IPS-NIHi7 (cell line): Measurements from ENCODE around the gene PYGM.

Experiments used
- DNase-seq: peaks from one replicate; pipeline ENCODE4 v3.0.0; 2012; ENCODE audit warnings: mixed read lengths; ENCODE audit errors: extremely low spot score

The PYGM gene

GRCh38 chr11:64735725-64736259, 24.0 kb downstream of the PYGM start:
- no peak for DNase-seq

GRCh38 chr11:64734811-64735724, 24.7 kb downstream of the PYGM start:
- DNase-seq, result no peak

- no peak for DNase-seq
Measured at GRCh38 chr11:64731601-64732000, 28.2 kb downstream of the PYGM start.

DNA sequence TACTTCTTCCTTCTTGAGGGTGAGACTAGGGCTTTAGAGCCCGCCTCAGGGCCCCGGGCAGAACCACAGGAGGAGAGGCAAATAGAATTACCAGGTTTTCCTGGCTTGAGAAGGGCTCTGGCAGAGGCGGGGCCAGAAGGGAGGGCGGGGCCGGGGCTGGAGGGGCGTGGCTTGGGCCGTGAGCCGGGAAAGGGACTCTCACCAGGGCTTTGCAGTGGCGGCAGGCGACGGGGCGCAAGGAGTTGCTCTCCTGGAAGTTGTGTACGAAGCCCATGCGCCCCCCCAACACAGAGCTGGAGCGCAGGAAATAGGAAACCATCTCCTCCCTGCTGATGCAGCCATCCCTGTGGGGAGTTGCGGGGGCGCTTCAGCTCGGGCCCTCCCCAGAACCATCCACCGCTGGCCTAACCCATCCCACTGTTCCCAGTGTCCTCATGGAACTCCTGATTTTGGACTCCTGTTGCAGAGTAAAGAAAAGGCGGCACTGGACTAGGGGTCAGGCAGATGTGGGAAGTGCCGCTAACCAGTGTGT, 29.9 kb downstream of the PYGM start:
- DNase-seq, result peak; percentile 90

DNA sequence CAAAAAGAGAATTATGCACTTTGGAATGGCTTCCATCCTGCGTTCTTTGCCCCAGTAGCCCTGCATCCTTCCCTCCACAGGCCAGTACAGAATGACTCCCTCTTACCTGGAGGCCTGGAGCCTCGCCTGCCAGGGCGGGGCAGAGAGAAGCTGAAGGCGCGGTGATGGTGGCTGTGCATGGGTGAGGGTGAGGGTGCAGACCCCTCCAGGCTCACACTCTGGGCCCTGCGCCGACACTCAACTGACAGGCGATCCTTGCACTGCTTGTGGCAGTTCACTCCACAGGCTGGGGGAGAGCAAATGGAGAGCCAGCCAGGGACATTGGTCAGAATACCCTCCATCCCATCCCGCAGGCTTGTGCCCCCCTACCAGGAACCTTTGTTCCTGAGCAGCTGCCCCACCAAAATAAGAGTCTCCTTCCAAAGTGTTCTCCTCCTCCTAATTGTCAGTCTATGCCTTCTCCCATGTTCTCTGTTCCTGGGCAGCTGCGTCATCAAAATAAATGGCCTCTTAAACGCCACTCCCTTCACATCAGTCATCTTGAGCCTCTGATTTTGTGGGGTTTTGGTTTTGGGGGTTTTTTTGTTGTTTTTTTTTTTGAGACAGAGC, 30.9 kb downstream of the PYGM start:
- DNase-seq, result no peak

- DNase-seq, result no peak
Measured at GRCh38 chr11:64726867-64727530, 32.8 kb downstream of the PYGM start.

DNA sequence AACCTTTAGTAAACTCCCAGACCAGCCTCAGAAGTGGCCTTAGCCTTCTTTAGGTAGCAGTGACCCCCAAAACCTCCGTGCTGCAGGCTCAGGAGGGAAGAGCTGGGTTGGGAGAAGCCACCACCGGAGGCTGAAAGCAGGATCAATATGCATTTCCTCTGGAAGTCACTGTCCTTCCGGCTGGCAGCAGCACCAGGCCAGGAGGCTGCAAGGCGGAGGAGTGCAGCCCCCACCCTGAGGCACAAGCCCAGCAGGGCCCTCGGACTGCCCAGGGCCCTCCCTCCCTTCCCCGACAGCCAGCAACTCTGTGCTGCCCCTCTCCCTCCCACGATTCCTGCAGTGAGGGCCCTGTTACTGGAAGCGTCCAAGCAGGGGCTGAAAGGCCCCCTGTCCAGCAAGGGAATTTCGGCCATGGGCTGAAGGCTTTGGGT, 33.5 kb downstream of the PYGM start:
- DNase-seq, result no peak

DNA sequence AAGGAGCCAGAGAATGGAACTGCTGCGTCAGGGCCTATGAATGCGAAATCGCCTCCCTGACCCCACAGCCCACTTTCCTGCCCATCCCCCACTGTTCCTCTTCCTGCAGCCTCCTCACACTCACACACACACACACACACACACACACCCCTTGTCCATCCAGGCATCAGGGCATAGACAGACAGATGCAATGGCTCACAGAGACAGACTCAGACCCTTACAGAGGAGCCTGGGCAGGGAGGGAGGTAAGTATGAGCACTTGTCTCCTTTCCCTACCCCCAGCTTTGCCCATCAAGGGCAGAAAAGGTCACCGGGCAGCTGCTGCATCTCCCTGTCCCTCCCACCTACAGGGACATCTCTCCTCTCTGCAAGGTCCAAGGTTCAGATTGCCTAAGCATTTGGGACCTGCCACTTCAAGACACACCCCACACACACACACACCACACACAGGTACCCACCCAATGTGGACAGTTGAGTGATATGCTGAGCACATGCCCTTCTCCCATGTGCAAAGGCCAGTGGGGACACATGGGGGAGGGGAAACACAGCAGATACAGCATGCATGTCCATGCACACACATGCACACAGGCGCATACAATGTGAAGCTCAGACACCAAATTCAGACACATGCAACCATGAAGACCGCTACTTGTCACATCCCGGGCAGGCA, 34.8 kb downstream of the PYGM start:
- no peak for DNase-seq

- no peak for DNase-seq
Measured at GRCh38 chr11:64723907-64724862, 35.6 kb downstream of the PYGM start.

- DNase-seq, result peak; percentile 95
Measured at GRCh38 chr11:64723117-64723906, 36.5 kb downstream of the PYGM start, which contains the start of gene NRXN2. TSS of gene NRXN2 (minus strand) at chr11:64723197. CDS start at chr11:64713699, 9,498 bp downstream.

DNA sequence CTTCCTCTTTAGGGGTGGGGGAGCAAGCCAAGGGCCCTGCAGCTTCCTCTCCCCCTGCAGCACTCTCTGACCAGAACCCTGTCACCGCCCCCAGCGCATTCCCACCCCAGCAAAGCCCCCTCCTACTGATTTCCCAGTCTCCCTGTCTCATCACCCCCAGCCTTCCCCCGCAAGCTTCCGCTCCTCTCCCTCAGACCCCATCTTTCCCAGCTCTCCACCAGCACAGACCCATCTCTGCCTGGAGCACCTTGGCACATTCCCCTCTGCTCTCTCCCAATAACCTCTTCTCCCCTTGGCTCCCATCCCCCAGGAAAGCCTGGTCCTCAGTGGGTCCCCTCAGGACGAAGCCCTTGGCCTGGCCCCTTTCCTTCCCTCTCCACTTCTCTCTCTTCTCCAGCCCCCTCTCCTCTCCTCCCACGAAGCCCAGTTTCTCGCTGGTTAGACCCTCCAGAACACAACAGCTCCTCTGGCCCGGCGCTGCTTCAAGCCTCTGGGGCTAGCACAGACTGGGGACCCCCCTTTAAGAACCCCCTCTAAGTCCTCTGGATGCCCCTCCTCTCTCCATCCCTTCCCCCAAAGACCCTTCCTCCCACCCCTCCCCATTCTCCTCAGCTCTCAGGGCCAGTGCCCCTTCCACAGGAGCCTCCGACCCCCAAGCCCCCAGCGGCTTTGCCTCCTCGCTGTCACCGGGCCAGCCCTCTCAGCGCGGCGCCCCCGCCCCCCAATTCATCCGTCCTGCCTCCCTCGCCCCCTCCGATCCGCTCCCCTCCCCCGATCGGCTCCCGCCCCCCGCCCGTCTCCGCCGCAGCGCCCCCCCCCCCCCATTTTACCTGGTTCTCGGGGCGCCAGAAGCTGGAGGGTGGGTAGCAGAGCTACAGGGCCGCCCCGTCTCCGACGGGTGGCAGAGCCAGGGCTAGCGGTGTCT, 37.4 kb downstream of the PYGM start:
- DNase-seq, result no peak

DNA sequence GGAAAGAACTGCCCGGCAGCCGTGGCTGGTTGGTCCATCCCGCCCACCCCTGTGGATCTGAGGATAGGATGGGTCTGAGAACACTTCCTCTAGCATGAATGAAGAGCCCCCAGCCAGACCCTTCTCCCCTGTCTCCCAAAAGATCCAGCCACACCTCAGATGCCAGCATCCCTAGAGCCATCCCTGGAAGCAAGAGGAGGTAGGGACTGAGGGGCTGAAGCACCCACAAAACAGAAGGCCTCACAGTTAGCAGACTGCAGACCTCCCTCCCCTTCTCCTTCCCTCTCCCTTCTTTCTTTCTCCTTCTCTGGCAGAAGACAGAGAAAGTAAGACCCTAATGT, 38.4 kb downstream of the PYGM start:
- DNase-seq, result no peak

DNA sequence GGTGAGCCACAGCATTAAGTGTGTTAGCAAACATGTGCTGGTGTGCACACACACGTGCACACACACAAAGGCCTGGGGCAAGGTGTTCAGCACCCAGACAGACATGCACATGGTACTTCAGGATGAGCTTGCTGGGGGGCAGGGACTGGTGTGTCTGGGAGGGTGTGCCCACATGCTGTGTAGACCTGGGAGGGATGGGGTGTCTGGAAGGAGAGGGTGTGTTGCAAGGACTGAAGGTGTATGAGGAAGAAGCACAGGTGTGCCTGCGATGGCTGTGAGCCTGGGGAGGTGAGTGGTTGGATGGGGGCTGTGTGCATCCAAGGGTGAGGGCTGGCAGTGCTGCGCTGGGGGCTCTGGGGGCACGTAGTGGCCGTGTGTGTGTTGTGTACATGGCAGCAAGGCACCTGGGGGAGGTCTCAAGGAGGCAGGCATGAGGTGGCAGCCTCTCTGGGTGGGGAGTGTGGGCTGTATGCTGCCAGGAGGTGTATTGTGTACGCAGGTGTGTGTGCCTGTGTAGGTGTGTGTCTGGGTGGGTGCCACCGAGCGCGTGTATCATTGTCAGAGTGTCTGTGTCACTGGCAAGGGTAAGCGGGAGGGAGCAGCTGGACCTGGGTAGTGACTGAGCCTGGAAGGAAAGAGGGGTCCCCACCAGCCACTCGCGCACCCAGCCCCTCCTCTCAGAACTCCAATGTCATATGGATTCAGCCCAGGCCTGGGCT, 39.0 kb downstream of the PYGM start:
- no peak for DNase-seq

DNA sequence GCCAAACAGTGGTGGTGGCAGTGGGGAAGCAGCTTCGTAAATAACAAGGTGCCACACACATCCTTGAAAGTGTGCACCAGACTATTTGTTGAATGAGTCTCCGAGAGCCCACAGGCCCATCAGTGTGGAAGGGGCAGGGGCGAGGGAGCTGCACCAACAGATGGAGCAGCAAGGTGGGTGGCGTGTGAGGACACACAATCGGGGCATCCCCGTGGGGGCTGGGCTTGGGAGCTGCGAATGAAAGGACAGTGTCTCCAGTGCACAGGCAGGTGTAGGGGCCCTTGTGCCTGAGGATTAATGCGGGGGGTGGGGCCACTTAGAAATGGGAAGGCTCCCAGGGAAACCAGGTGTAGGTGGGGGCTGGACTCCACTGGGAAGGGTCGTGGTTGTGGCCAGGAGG, 39.6 kb downstream of the PYGM start:
- DNase-seq, result no peak

DNA sequence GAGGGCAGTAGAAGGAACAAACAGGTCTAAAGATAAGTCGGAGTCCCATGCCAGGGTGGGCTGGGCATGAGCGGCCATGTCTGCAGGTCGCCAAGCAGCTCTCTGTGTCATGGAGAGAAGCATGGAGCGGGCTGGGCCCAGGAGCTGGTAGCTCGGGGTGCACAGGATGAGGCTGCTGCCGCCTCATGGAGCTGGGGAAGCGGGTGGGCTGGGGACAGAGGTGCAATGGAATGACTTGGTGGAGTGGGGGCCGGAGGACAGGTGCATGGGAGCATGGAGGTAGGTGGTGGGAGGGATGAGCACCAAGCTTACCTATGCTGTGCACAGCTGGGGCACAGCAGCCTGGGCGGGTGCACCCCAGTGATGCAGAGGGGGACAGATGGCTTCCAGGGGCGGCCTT, 40.4 kb downstream of the PYGM start:
- DNase-seq, result no peak

DNA sequence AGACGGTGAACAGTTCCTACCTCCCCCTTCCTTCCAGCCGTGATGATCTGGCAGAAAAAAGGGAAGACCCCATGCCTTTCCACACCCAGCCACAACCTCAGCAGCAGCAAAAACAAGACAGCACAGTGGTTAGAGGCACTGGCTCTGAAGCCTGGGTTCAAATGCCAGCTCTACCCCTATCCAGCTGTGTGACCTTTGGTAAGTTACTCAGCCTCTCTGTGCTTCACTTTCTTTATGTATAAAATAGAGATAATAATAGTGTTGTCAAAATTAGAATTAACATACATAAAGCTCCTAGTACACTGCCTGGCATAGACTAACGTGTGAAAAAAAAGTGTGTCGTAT, 41.0 kb downstream of the PYGM start:
- no peak for DNase-seq

GRCh38 chr11:64718084-64718779, 41.5 kb downstream of the PYGM start:
- no peak for DNase-seq

DNA sequence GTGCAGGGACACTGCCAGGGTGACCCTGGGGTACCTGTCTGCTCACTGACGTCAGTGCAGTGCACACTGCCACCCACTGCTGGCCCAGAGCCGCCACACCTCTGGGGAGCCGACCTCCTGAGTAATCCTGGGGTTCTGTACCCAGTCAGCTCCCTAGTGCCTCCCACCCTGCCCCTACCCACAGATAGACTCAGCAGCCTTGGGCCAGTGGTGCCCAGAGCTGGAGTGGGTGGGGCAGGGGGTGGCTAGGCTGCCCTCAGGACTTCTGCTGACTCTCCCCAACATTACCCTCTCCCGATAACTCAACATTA, 42.6 kb downstream of the PYGM start:
- no peak for DNase-seq
